Liver (tissue), 9 donors: ENCODE results near the gene DNMBP. TPM values are rescaled to one million over a fixed set of nuclear protein-coding genes. Genes with fewer than 3 reads are reported as not detected.

ENCODE experiments used
- DNase-seq: peaks from one replicate; pipeline ENCODE4 v3.0.0-alpha.2; 2017; ENCODE audit warnings: low spot score
- H3K27ac ChIP-seq, 2 donors: one replicate each; pipeline ENCODE4 v1.7.0; 2013; ENCODE audit warnings: inconsistent platforms in 2 of 2, low read length in 2 of 2, control low read depth in 1 of 2, low read depth in 1 of 2, mild to moderate bottlenecking in 1 of 2
- H3K27me3 ChIP-seq, 4 donors: one replicate each; pipeline versions ENCODE4 v1.6.1 to v1.7.0; 2013; ENCODE audit warnings: low read length in 3 of 4, inconsistent platforms in 1 of 4, mild to moderate bottlenecking in 1 of 4, moderate library complexity in 1 of 4; ENCODE audit not compliant: control insufficient read depth in 4 of 4, insufficient read depth in 4 of 4
- H3K36me3 ChIP-seq, 4 donors: one replicate each; pipeline versions ENCODE4 v1.6.1 to v1.7.0; 2013; ENCODE audit warnings: low read length in 3 of 4, mild to moderate bottlenecking in 3 of 4, low read depth in 1 of 4, moderate library complexity in 1 of 4; ENCODE audit not compliant: control insufficient read depth in 4 of 4, insufficient read depth in 3 of 4
- H3K4me1 ChIP-seq, 4 donors: one replicate each; pipeline versions ENCODE4 v1.6.1 to v1.7.0; 2013; ENCODE audit warnings: low read length in 3 of 4, mild to moderate bottlenecking in 3 of 4, moderate library complexity in 1 of 4; ENCODE audit not compliant: control insufficient read depth in 4 of 4, insufficient read depth in 4 of 4
- H3K4me3 ChIP-seq, 3 donors: one replicate each; pipeline versions ENCODE4 v1.6.1 to v1.7.0; 2013; ENCODE audit warnings: low read length in 3 of 3, control low read depth in 1 of 3, low read depth in 1 of 3, mild to moderate bottlenecking in 1 of 3
- H3K9ac ChIP-seq, 2 donors: one replicate each; pipeline ENCODE4 v1.7.0; 2013; ENCODE audit warnings: low read length in 2 of 2, mild to moderate bottlenecking in 2 of 2, moderate library complexity in 2 of 2, control low read depth in 1 of 2, low read depth in 1 of 2
- H3K9me3 ChIP-seq, 4 donors: one replicate each; pipeline versions ENCODE4 v1.6.1 to v1.7.0; 2013; ENCODE audit warnings: low read length in 3 of 4; ENCODE audit not compliant: control insufficient read depth in 4 of 4
- CTCF ChIP-seq: fragments of 150-350 bp; IDR thresholded peaks from 2 replicates; pipeline ENCODE4 v1.5.1; 2017; ENCODE audit warnings: improper control_type of control experiment, low read depth, low read length; ENCODE audit not compliant: missing input control
- EGR1 ChIP-seq, 2 donors: IDR thresholded peaks; 2 replicates each; pipeline ENCODE4 v1.6.1; 2016 to 2018; ENCODE audit warnings: antibody characterized with exemption in 2 of 2, low read depth in 2 of 2
- FOXA1 ChIP-seq: IDR thresholded peaks from 2 replicates; pipeline ENCODE4 v1.6.1; 2016; ENCODE audit warnings: antibody characterized with exemption
- FOXA2 ChIP-seq: IDR thresholded peaks from 2 replicates; pipeline ENCODE4 v1.6.1; 2016; ENCODE audit warnings: antibody characterized with exemption
- GABPA ChIP-seq, 2 donors: IDR thresholded peaks in 1 of 2; conservative IDR thresholded peaks in 1 of 2; 2 replicates each; pipeline ENCODE4 v1.6.1; 2016; ENCODE audit warnings: antibody characterized with exemption in 2 of 2, mild to moderate bottlenecking in 1 of 2, moderate library complexity in 1 of 2
- HNF4A ChIP-seq, 2 donors: conservative IDR thresholded peaks; 2 replicates each; pipeline ENCODE4 v1.6.1; 2016; ENCODE audit warnings: antibody characterized with exemption in 2 of 2, mild to moderate bottlenecking in 2 of 2
- HNF4G ChIP-seq: IDR thresholded peaks from 2 replicates; pipeline ENCODE4 v1.6.1; 2016; ENCODE audit warnings: antibody characterized with exemption
- JUND ChIP-seq, 2 donors: IDR thresholded peaks; 2 replicates each; pipeline ENCODE4 v1.6.1; 2016; ENCODE audit warnings: antibody characterized with exemption in 2 of 2
- MAX ChIP-seq: IDR thresholded peaks from 2 replicates; pipeline ENCODE4 v1.6.1; 2016; ENCODE audit warnings: antibody characterized with exemption
- NR2F2 ChIP-seq: IDR thresholded peaks from 2 replicates; pipeline ENCODE4 v1.6.1; 2016; ENCODE audit warnings: antibody characterized with exemption
- RAD21 ChIP-seq, 2 donors: IDR thresholded peaks; 2 replicates each; pipeline ENCODE4 v1.6.1; 2016; ENCODE audit warnings: antibody characterized with exemption in 2 of 2, mild to moderate bottlenecking in 2 of 2
- RXRA ChIP-seq, 2 donors: IDR thresholded peaks; 2 replicates each; pipeline ENCODE4 v1.6.1; 2017 to 2018; ENCODE audit warnings: antibody characterized with exemption in 2 of 2, mild to moderate bottlenecking in 1 of 2
- SP1 ChIP-seq: IDR thresholded peaks from 2 replicates; pipeline ENCODE4 v1.6.1; 2018; ENCODE audit warnings: antibody characterized with exemption, mild to moderate bottlenecking
- TAF1 ChIP-seq: conservative IDR thresholded peaks from 2 replicates; pipeline ENCODE4 v1.6.1; 2016; ENCODE audit warnings: antibody characterized with exemption, mild to moderate bottlenecking
- YY1 ChIP-seq: IDR thresholded peaks from 2 replicates; pipeline ENCODE4 v1.6.1; 2016; ENCODE audit warnings: antibody characterized with exemption, mild to moderate bottlenecking
- WGBS: extraction: QIAGEN DNeasy Blood & Tissue Kit; methylation state at CpG from one replicate; pipeline ENCODE4 v1.1.7; 2013; 5-methylcytosine and 5-hydroxymethylcytosine counted together
- polyA plus RNA-seq, 2 donors: library from polyadenylated mRNA; stranded (reverse) in 1 of 2; unstranded in 1 of 2; fragments of 200-250 nt in 1 of 2; fragments of >200 nt in 1 of 2; fragmentation: Nextera tagmentation in 1 of 2; extraction: Ambion mirVana in 1 of 2; gene quantifications; one replicate each; pipeline versions ENCODE4 v1.2.1 to v1.2.3, GENCODE V29; 2013 to 2015
- total RNA-seq, 2 donors: library from RNA; depleted of rRNA; stranded (reverse); fragments of >200 nt; gene quantifications; one replicate each; pipeline ENCODE4 v1.2.3, GENCODE V29; 2014
- TF ChIP-seq, protein P1 (sequence below): IDR thresholded peaks from 2 replicates; pipeline ENCODE4 v1.6.1; 2016; ENCODE audit warnings: antibody characterized with exemption
- TF ChIP-seq, protein P2 (sequence below): IDR thresholded peaks from 2 replicates; pipeline ENCODE4 v1.6.1; 2016; ENCODE audit warnings: antibody characterized with exemption, mild to moderate bottlenecking
- donor health status: healthy.
- donor health status: healthy.
- donor health status: healthy.
- donor health status: healthy.
- donor health status: healthy.

DNMBP gene
- total and polyA plus RNA-seq, 4 donors: 3.8 to 12.6 (median 5.3) TPM

DNA sequence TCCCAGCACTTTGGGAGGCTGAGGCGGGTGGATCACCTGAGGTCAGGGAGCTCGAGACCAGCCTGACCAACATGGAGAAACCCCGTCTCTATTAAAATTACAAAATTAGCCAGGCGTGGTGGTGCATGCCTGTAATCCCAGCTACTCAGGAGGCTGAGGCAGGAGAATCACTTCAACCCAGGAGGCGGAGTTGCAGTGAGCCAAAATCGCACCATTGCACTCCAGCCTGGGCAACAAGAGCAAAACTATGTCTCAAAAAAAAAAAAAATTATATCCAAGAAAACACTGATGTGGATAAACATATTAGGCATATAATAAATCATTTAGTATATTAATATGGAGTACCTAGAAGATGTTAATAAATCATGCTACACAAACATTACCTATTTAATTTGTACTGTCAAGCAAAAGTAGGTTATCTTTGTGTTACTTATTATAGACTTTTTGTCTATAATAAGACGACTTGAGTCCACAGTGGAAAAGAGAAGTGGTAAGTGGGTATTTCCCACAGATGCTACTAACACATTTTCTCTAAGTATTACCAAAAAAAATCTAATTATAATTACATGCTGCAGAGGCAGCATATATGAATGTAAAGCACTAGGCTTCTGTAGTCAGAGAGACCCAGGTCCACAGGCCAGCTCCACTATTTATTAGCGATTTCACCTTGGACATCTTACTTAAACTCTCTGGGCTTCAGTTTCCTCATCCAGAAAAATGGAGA lies 34.5 kb downstream of the DNMBP start:
- Histone ChIP-seq H3K36me3 (peaks cover 0 to 7% (median 1%) of the 10 kb centered on the region in 4 donors), H3K4me1 (peaks cover 4 to 37% (median 25%) of the 10 kb centered on the region in 4 donors), H3K27ac (no peak overlapping the region), H3K9ac (no peak overlapping the region), H3K27me3 (no peaks in the 10 kb centered on the region), H3K9me3 (no peaks in the 10 kb centered on the region), H3K4me3 (no peak overlapping the region)
- WGBS: 75% methylated on average over 8 of the region's 8 CpGs
- no peak for TF ChIP-seq FOXA1
- TF ChIP-seq GABPA (IDR thresholded peaks at IDR 0.05 in 1 of 2, conservative IDR thresholded peaks at IDR 0.05 in 1 of 2): no peak
- no peak for TF ChIP-seq FOXA2
- TF ChIP-seq TAF1: no peak
- TF ChIP-seq EGR1 (IDR thresholded peaks at IDR 0.05; ENCODE audit: low read depth in 2 of 2): no peak
- TF ChIP-seq YY1: no peak
- TF ChIP-seq, protein P1, sequence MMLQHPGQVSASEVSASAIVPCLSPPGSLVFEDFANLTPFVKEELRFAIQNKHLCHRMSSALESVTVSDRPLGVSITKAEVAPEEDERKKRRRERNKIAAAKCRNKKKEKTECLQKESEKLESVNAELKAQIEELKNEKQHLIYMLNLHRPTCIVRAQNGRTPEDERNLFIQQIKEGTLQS: no peak
- TF ChIP-seq JUND (IDR thresholded peaks at IDR 0.05): no peak
- no peak for TF ChIP-seq NR2F2
- no peak for TF ChIP-seq HNF4G
- TF ChIP-seq HNF4A (conservative IDR thresholded peaks at IDR 0.05): no peak
- no peak for TF ChIP-seq SP1
- DNase-seq: no peak

DNA sequence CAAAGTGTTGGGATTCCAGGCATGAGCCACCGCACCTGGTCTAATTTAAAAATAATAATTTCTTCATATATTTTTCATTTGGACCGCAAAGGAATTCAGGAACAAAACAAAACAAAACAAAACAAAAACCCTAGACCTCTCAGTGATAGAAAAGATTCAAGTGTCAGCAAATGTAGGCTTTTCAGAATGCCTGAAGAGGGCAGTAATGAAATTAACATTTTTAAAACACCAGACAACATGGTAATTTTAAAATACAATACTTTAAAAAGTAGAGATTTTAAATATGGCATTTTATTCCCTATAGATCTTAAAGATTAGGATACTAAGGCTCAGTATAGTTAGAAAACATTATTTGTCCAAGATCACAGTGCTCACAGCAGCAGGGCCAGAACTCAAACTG lies 36.6 kb downstream of the DNMBP start:
- no peak for DNase-seq
- 82% methylated on average over 2 of the region's 2 CpGs for WGBS

More for the DNA sequence above, 36.6 kb downstream of the DNMBP start:
- Histone ChIP-seq H3K36me3 (peaks cover under 1 to 20% (median 14%) of the 10 kb centered on the region in 4 donors), H3K9ac (no peak overlapping the region), H3K4me1 (peaks cover 3 to 30% (median 12%) of the 10 kb centered on the region in 4 donors), H3K4me3 (no peak overlapping the region), H3K27ac (no peak overlapping the region), H3K9me3 (no peaks in the 10 kb centered on the region), H3K27me3 (no peaks in the 10 kb centered on the region)
- TF ChIP-seq MAX (no peak), CTCF (peak; percentile 38), JUND (IDR thresholded peaks at IDR 0.05) (no peak), RAD21 (IDR thresholded peaks at IDR 0.05) (peak; percentile 70 to 73), RXRA (IDR thresholded peaks at IDR 0.05) (no peak), EGR1 (IDR thresholded peaks at IDR 0.05; ENCODE audit: low read depth in 2 of 2) (no peak), HNF4A (conservative IDR thresholded peaks at IDR 0.05) (no peak), FOXA2 (no peak), GABPA (IDR thresholded peaks at IDR 0.05 in 1 of 2, conservative IDR thresholded peaks at IDR 0.05 in 1 of 2) (no peak), NR2F2 (no peak)
- TF ChIP-seq, protein P2, sequence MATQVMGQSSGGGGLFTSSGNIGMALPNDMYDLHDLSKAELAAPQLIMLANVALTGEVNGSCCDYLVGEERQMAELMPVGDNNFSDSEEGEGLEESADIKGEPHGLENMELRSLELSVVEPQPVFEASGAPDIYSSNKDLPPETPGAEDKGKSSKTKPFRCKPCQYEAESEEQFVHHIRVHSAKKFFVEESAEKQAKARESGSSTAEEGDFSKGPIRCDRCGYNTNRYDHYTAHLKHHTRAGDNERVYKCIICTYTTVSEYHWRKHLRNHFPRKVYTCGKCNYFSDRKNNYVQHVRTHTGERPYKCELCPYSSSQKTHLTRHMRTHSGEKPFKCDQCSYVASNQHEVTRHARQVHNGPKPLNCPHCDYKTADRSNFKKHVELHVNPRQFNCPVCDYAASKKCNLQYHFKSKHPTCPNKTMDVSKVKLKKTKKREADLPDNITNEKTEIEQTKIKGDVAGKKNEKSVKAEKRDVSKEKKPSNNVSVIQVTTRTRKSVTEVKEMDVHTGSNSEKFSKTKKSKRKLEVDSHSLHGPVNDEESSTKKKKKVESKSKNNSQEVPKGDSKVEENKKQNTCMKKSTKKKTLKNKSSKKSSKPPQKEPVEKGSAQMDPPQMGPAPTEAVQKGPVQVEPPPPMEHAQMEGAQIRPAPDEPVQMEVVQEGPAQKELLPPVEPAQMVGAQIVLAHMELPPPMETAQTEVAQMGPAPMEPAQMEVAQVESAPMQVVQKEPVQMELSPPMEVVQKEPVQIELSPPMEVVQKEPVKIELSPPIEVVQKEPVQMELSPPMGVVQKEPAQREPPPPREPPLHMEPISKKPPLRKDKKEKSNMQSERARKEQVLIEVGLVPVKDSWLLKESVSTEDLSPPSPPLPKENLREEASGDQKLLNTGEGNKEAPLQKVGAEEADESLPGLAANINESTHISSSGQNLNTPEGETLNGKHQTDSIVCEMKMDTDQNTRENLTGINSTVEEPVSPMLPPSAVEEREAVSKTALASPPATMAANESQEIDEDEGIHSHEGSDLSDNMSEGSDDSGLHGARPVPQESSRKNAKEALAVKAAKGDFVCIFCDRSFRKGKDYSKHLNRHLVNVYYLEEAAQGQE: no peak
- TF ChIP-seq, protein P1: no peak
